Stimulated activated naive CD4-positive, alpha-beta T cell (primary cell): ENCODE measurements around the gene NHS.
"Not testable (repeated sequence)": the region's sequence is repeated elsewhere in the genome, so short reads cannot be mapped to it uniquely, and the experiment has no call there.

Source experiments
- DNase-seq, 6 experiments: peaks; one replicate each; lab custom pipeline; 2025; lab: John Stamatoyannopoulos, UW

Gene NHS

DNA sequence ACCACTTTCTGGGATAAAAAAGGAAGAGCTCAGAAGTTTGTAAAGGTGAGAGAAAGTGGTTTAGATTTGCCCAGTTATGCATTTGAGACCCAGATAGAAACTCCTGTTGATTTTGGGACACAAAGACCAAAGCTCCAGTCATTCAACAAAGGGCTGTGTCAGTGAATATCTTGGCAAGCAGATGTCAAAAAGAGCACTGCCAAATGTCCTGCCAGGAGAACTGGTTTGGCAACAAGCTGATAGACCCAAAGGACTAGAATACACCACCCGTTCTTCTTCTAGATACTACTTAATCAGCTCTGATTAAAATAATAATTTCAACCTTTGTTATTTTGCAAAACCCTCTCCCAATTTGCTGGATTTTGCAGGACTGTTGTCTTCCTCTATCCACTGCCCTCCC lies 121.4 kb downstream of the NHS start:
- DNase-seq = no peak

DNA sequence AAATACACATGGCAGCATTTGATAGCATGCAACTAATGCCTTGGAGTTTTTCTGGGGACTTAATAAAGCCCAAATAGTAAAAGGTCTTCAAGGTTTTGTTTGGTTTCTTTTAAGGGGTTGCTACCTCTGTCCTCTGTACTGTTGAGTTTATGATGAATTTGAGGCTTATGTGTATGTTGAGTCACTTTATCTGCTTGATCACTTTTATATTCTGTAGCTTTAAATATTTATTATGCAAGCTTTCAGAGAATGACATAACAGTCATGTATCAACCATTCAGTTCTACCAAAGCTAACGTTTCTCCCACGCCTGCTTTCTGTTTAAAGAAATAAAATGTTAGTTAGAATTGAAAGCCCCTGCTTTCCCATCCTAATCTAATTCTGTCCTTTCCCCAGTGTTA lies 122.2 kb downstream of the NHS start:
- DNase-seq = no peak

DNA sequence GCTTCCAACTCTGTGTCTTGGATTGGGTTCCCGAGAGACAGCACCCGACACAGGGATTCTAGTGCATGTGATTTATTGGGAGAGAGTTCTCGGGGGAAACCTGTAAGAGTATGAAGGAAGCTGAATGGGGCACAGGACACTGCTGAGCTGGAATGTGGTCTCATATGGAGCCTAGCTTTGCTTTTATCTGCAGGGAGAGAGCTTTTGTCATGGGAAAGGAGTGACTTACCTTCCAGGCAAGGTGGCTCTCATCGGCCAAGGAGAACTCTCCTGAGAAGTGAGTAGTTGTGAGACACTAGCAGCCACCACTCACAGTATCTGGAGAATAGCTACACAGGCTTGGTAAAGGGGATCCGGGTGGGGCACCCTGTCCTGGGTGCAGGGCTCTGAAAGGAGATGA lies 124.5 kb downstream of the NHS start:
- DNase-seq = no peak

DNA sequence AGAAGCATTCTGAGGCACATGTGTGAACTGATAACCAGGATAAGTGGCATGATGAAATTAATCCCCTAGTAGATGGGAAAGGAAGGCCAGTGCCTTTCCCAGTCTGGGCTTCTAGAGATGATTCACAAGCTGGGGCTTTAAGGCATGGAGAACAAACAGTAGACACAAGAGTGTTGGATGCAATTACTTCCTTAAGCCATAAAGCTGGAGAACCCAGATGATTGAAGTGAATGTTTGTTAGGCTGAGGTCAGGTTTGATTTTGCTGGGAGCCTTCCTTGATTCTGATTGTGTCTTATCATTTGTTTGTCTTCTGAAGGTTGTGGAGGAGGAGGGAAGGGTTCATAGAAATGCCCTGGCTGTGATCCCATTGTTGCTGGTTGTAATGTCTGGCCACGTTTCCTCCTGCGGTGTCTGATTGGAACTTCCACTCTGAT lies 125.2 kb downstream of the NHS start:
- no peak for DNase-seq

DNA sequence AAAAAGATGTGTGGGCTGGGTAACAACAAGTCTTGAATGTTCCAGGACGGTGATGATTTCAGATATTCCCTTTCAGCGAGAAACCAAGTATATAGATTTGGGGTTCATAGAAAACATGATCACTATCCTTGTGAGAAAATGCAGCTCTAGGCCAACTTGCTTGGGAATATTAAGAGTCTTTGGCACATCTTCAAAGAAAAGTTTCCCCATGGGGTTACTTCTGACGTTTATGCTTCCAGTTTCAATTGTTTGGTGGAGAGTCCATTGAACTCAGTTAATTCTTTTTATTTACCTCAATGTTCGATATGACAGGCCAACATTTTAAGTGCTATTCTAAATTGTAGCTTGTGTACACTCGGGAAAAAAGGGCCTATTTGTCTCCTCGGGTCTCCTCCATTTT lies 126.7 kb downstream of the NHS start:
- DNase-seq = no peak

DNA sequence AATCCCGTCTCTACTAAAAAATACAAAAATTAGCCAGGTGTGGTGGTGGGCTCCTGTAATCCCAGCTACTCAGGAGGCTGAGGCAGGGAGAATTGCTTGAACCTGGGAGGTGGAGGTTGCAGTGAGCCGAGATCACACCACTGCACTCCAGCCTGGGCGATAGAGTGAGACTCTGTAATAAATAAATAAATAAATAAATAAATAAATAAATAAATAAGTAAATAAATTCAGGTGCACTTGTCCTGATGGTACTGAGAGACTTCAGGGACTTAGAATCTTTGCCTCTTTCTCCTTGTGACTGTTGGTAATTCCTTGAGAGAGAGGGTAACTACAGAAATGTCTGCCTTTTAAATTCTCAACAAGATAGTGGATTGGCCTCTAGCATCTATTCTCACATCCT lies 131.4 kb downstream of the NHS start:
- not testable (repeated sequence) for DNase-seq

DNA sequence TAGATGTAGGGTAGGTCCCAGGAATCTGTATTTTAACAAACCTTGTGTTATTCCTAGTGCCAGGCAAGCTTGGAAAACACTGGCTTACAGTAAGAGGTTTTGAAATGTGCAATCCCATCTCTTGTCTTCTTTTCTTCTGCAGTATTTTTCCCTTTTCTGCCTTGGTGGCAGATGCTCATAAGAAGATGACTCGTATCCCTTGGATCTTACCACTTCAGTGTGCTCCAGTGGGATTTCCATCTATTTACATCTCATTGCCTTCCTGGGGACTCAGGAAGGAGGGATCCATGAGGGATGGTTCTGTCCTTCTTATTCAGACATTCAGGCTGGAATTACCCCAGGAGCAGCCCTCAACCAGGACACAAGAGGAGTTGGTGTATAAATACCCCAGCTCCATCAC lies 136.6 kb downstream of the NHS start:
- DNase-seq = no peak

DNA sequence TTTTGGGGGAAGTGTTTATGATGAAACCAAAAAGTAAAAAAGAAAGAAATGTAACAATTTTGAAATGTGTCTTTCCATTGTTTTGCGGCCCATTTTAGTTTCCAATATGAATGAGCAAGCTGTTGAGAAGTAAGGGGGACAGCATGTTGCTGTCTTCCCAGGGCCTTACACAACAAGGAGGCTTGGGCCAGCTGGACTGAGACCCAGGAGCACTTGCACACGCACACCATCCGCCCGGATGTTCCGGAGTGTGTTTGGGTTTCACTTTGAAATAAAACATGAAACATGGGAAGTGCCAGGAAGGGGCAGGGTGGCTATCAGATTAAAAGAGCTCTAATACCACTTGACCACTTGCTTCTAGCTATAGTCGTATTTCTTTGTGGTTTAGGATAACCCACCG lies 144.4 kb downstream of the NHS start:
- DNase-seq = no peak

DNA sequence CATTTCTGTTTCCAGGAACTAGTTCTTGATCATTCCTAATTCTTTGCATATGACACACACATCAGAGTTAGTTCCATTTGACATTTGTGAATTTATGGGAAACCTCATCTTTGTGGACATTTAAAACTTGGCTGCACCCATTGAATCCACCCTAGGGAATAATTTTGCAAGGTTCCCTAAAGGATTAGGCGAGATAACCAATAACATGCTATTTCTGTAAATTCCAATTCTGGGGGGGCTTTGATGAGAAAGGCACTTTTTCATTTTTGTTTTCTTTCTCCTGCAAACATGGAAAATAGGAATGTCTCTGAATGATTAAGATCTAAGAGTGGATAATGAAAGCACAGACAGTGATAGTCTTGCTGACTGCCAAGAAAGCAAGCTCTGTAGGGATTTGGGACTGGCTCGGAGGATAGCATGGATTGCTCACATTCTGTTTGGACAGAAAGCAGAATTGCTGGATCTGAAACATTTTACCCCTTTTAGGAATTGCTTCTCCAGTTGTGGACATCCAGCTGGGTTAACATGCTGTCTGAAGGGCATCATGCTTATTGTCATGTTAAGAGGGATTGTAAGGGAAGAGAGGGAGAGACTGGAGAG lies 145.1 kb downstream of the NHS start:
- no peak for DNase-seq

DNA sequence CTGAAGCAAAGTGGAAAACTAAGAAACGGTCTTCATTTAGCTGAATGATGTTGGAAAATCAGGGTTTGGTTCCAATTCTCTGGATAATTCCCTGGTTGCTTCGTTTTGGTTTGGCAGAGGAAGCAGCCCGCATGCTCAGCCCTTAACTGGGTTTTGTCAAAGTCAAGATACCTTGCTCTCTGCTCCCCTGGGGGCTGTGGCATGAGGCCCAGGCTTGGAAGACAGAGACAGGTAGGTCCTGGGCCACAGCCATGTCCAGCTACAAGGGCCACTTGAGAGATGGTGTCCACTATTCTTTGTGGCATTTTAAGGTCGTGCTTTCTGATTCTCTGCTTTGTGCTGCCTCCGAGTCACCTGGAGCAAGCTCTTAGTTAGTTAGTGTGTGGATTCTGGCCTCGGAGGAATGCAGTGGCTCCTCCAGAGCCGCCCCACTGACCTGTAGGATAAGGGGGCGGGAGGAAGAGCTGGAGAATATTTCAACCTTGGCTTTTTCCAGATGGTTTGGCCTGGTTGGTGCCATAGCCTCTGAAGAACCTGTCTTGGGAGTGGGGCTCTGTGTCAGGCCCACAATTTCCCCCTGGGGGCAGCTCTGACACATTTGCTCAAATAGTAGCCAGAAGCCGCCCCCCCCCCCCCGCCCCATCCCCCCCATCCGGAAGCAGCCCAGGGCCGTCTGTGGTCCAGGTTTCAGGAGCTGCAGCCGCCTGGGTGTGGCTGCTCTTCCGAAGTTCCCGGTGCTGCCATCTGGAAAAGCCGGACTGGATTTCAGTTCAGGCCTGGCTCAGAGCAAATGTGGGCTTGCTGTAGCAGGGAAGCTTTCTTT lies 147.1 kb downstream of the NHS start:
- DNase-seq = no peak

DNA sequence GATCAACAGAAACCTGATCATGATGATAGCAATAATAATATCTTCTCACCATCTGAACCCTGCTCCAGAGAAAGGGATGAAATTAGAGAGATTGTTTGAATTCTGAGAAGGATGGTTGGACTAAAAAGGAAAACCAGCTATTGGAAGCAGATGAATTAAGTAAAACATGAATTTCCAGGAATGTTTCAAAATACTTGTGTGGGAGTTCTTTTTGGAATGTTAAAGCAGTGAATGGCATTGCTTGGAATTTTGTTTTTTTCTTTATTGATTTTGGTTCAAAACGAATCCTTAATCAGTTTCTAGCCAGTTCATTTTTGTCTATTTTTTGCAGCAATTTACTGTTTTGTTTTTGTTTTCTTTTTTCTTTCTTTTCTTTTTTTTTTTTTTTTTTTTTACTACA lies 150.3 kb downstream of the NHS start:
- no peak for DNase-seq

DNA sequence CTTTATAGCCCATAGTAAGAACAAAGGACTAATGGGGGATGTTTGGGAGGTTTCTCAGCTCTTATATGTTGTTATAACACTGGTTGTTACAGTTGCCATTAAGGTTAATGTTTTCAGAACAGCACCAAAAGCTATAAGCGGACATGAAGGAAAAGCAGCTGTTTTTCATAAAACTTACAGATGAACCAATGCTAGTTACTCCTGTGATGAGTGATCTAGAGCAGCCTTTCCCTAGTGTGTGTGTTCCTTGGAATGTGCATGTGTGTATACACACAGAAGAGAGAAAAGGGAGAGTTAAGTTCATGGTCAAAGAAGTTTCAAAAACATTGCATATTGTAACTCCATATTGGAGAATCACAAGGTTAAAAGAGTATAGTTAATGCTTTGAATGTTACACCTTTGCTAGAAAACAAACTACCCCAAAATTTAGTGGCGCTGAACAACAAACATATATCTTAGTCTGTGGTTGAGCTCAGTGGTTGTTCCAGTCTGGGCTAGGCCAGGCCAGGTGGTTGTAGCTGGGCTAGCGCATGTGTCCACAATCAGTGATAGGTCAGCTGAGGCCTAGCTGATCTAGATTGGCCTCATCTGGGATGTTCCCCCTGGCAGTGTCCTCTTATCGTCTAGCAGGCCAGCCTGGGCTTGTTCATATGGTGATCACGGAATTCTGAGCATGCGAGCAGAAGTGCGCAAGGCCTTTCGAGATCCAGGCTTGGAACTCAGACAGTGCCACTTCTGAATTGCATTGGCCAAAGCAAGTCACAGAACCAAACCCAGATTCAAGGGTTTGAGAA lies 151.0 kb downstream of the NHS start:
- DNase-seq = no peak

DNA sequence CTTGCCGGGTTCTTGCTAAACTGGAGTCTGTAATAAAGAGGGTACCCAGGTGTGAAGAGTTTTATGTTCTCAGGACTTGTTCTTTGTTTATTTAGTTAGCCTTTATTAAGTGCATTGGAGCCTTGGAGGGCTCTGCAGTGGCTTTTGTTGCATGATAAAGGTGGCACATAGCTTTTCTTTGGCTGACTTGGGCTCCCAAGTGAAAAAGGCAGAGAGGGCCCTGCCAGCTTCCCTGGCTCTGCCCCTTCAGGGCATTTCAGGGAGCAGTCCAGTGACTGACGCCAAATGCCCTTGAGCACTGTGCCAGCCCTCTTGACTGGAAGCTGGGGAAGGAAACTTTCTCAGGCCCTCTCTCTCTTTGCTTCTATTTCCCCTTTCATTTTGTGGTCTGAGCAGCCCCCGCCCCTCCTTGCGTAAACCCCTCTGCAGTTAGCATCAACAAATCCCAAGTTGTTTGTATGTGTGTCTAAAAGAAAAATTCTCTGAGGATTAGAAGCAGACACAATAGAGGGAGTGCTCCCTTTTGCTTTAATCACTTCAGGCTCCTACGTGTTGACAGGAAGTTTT lies 152.2 kb downstream of the NHS start:
- no peak for DNase-seq

DNA sequence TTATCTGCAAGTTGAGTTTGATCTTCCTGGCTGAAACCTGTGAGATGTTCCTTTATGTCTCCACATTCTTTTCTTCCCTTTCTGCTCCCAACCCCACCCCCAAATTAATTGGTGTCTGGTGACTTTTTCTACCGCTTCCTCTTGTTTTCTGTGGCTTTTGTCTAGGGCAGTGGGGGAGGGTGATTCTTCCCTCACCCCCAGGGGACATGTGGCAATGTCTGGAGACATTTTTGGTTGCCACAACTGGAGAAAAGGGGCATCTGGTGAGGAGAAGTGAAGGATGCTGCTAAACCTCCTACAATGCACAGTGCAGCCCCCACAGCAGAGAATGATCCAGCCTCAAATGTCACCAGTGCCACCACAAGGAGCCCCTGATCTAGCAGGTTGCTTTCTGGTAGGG lies 152.9 kb downstream of the NHS start:
- DNase-seq = no peak

DNA sequence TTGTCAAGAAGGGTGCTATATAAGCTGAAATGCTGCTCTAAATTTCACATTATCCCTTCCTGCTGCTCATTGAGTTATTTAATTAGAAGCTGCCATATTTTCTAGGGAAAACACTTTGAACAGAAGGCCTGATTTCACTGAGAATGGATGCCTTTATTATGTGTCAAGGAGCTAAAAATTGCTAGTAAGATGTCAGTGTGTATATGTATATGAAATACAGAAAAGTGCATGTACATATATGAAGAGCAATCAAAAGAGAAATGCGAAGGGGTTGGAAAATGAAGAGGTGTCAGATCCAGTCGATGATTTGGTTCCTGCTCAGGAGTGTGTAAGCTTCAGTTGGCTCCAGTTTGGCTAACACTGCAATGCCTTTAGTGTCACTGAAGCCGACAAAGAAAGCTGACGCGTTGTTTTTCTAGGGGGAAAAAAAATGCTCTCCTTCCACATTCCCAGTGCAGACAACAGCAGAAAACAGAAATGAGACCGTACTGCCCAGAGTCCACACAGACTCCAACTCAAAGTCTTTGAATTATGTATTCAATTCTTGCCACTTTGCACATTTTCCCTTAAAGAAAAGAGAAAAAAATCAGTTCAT lies 154.2 kb downstream of the NHS start:
- no peak for DNase-seq

DNA sequence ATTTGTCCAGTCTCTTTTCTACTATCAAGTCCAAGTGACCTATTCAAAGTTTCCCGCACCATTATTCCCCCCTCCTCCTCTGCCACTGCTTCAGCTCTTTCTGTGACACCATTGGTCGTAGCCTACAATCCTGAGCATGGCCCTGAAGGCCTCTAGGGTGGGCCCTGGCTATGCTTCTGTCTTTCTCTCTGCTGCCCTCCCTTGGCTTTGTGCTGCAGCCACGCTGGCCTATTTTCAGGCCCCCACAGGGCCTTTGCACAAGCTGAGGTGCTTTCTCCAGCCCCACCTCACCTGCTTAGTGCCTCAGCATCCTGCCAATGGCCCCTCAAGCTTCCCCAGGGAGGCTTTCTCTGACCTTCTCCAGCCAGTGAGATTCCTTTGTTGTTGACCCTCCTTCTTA lies 156.5 kb downstream of the NHS start:
- no peak for DNase-seq

DNA sequence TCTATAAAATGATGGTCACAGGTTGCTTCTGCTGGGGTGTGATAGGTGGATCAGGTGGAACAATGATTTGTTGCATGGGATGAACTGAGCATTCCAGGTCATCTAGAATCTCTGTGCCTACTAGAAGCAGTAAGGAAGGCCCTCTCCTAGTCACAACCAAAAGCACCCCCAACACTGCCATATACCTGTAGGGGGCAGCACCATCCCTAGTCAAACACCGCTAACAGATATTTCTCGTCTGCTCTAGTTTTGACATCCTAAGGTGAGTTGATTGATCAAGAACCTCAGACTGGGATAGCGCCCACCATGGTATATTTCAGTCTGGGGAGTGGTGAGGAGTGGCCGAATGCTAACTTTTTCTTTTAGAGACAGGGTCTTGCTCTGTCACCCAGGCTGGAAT lies 160.2 kb downstream of the NHS start:
- peak in 2 of 6 experiments; percentile 1 to 4 for DNase-seq

DNA sequence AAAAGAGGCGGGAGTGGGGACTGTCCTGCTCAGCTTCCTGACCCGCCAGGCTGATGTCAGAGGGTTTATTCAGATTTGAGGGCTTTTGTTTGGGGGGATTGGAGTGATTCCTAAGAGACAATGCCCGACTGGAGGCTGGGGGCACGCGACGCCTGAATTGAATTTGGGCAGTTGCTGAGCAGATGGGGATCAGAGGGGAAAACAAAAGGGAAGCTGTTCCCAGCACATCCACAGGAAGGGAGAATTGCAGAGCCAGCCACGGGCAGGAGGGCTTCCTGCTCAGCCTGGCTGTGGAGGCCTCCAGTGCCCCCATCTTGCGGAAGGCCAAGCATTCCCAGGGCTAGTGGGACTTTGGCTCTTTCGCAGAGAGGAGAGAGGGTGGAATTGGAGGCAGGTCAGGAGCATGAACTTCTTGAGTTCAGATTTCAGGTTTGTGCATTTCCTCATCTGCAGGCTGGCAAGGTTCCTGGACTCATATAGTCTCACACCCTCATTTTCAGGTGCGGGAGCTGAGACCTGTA lies 162.8 kb downstream of the NHS start:
- no peak for DNase-seq

DNA sequence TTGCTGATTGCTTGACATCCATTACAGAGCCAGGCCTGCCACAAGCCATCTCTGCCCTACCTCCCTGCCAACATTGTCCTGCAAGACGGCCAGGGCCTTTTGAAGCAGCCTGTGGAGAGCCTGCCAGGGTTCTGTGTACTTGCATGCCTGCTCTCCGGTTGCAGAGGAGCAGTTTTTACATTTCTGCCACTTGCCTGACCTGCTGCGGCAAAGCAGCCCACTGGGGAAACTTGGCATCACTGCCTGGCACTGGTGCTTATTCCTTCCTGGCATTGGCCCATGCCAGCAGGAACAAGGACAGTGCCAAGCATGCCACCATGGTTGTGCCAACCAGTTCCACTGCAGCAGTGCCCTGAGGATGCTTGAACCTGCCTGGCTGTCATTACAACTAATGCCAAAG lies 167.1 kb downstream of the NHS start:
- DNase-seq = no peak

DNA sequence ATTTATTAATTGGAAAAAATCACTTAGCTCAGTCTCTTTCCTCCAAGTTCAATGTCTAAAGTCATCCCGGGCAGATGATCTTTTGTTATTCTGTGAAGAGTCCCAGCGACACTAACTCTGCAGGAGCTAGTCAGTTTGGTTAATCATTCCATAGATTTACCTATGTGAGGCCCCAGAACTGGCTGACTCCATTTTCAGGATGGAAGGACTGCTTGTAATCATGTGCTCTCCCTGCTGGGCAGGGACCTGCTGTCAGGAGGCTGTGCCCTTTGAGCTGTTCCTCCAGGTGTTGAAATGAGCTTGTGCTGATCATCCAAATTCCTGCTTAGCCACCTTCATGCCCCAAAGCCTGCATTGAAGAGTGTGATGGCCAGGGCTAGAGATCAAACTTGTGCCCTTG lies 169.8 kb downstream of the NHS start:
- DNase-seq = no peak

DNA sequence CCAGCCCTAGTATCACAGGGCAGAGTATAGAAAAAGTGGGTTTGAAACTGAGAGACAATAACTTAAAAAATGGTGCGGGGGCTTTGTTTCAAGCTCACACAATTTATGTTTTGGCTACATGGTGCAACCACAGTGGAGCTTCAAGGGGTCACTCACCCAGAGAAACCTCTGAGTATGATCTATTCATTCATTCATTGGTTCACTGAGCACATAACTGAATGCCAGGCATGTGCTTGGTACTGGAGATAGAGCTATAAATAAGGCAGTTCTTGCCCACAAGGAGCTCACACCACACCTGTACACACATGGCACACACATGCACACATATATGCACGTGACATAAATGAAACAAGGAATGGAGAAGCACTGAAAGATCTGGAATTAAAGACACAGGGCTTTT lies 171.4 kb downstream of the NHS start:
- no peak for DNase-seq

DNA sequence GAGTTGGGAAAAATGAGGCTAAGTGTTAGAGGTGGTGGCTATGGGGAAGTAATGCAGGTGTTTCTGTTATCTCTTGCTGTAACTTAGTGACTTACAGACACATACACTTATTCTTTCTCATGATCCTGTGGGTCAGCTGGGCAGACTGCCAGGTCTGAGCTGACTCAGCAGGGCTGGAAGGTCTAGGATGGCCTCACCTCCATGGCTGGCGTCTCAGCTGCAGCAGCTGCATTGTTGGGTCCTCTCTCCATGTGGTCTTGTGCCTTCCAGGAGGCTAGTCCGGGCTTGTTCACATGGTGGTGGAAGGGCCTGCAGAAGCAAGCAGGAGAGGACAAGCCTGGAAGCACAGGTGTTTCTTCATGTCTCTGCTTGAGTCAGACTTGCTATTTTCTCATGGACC lies 172.7 kb downstream of the NHS start:
- DNase-seq = no peak
